MM.1S (cell line): ENCODE results near the gene BPHL.

Source experiments
- EZH2 ChIP-seq: fragments of 300-600 bp; sonication (generic); optimal IDR thresholded peaks from 2 replicates; pipeline ENCODE3; 2017; ENCODE audit warnings: low read depth, mild to moderate bottlenecking, antibody characterized with exemption, low read length, mixed read lengths
- TF ChIP-seq, protein P1 (sequence below): fragments of 300-600 bp; sonication (generic); IDR thresholded peaks from 2 replicates; pipeline ENCODE4 v1.5.1; 2016; ENCODE audit warnings: antibody characterized with exemption, low read length, mixed read lengths

DNA sequence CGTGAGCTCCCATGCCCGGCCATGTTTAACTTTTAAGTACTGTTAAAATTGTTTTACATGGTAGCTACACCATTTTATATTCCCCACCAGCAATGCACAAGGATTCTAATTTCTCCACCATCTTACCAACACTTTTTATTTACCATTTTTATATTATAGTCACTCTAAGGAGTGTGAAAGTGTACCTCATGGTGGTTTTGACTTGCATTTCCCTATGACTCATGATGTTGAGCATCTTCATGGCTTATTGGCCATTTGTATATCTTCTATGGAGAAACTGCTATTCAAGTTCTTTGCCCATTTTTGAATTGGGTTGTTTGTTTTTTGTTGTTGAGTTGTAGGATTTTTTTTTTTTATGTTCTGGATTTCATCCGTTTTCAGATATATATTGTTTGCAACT is 15.6 kb upstream of the BPHL start:
- TF ChIP-seq, protein P1, sequence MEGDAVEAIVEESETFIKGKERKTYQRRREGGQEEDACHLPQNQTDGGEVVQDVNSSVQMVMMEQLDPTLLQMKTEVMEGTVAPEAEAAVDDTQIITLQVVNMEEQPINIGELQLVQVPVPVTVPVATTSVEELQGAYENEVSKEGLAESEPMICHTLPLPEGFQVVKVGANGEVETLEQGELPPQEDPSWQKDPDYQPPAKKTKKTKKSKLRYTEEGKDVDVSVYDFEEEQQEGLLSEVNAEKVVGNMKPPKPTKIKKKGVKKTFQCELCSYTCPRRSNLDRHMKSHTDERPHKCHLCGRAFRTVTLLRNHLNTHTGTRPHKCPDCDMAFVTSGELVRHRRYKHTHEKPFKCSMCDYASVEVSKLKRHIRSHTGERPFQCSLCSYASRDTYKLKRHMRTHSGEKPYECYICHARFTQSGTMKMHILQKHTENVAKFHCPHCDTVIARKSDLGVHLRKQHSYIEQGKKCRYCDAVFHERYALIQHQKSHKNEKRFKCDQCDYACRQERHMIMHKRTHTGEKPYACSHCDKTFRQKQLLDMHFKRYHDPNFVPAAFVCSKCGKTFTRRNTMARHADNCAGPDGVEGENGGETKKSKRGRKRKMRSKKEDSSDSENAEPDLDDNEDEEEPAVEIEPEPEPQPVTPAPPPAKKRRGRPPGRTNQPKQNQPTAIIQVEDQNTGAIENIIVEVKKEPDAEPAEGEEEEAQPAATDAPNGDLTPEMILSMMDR: no peak
- TF ChIP-seq EZH2: no peak
